NK-92 (cell line): Measurements from ENCODE around the gene POC1B.
"Not testable (repeated sequence)": the region's sequence is repeated elsewhere in the genome, so short reads cannot be mapped to it uniquely, and the experiment has no call there.

Experiments used
- DNase-seq: peaks from one replicate; lab custom pipeline; 2025; ENCODE audit not compliant: unreplicated experiment; lab: John Stamatoyannopoulos, UW

The POC1B gene

DNA sequence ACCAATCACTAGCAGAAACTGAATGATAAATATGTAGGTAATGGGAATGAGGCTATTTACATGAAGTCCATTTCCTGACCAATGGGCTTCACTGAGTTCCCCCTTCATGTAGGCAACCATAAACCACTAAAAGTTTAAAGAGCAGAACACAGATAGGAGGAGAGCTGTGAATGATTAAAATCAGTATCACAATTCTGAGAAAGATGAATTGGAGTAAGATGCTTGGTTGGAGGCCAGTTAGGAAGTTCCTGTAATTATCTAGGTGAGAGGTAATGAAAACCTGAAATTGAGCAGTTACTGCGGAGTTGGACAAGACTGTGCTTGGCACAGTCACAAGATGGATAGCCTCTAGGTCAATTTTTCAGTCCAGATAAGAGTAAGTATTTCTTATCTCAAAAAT is 57.8 kb downstream of the POC1B start:
- DNase-seq, result no peak

- no peak for DNase-seq
Observed at GRCh38 chr12:89464974-89465592, 60.8 kb downstream of the POC1B start.

GRCh38 chr12:89461649-89462612 is 63.9 kb downstream of the POC1B start:
- DNase-seq, result no peak

GRCh38 chr12:89461190-89461589 is 64.7 kb downstream of the POC1B start:
- no peak for DNase-seq

DNA sequence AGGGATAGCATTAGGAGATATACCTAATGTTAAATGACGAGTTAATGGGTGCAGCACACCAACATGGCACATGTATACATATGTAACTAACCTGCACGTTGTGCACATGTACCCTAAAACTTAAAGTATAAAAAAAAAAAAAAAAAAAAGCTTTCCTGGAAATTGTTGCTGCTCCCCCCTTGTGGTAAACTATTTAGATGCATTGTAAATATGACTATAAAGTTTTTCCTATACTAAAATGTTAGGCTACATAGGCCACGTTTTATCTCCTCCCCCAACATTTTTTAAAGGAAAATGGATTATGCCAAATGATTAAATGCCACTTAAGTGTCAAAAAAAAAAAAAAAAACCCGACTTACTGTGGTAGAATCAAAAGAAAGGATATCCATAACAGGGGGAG is 66.6 kb downstream of the POC1B start:
- DNase-seq, result not testable (repeated sequence)

GRCh38 chr12:89456565-89456964 is 69.3 kb downstream of the POC1B start:
- no peak for DNase-seq

- DNase-seq, result no peak
Observed at GRCh38 chr12:89454080-89454848, 71.6 kb downstream of the POC1B start.

DNA sequence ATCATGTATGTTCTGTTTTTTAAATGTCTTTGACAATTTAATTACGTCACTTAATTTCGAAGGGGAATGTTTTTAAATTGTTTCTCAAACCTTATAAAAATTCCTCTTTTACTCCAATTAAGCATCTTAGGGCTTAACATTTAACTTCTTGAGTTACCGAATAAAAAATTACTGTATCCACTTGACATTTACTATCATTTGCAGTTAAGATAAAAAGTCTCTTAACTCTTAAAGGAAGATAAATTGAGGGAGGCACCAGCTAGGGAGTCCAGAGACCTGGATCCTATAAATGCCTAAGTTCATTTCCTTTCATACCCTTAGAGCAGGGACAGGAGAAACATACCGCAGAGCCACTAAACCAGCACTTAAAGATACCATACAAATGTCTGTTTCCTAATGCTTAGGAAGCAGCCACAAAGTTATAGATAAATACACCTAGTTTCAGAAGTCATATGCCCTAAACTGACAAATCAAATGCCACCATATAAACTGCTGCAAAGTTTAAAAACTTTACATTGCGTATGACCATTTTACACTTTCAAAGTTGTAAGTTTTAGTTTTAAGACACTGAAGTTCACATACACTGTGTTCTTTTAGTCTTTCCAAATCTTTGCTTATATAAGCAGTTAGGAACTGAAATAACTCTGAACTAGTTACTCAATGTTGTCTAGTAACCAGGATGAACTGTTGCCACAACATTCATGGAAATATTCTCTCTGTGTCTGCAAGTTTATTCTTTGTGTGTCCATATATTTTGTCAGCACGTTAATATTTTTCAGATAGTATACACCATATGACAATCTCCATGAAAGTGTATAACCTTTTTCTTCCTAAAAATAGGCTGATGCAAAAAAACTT is 72.5 kb downstream of the POC1B start:
- no peak for DNase-seq

DNA sequence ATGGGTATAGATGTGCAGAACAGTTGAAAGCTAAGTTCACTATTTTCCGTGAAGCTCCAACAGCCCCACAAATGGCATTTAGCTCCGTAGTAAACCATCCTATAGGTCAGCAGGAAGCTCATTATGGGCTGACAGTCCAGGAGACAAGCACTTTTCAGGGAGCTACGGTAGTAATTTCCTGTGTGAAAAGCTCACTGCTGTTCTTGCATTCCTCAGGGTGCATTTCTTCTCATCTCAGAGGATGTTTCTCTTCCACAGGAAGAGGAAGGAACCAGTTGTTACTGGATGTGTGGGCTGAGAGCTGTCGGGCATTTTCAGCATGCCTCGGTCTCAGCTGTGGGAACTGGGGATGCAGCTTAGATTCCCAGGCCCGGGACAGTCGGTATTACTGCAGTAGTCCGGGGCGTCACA is 74.0 kb downstream of the POC1B start:
- DNase-seq, result no peak

- no peak for DNase-seq
Observed at GRCh38 chr12:89450907-89451306, 74.9 kb downstream of the POC1B start.

GRCh38 chr12:89448951-89449371 is 76.9 kb downstream of the POC1B start:
- no peak for DNase-seq

GRCh38 chr12:89448526-89448925 is 77.3 kb downstream of the POC1B start:
- DNase-seq, result no peak

- DNase-seq, result no peak
Observed at GRCh38 chr12:89439941-89440340, 85.9 kb downstream of the POC1B start.

DNA sequence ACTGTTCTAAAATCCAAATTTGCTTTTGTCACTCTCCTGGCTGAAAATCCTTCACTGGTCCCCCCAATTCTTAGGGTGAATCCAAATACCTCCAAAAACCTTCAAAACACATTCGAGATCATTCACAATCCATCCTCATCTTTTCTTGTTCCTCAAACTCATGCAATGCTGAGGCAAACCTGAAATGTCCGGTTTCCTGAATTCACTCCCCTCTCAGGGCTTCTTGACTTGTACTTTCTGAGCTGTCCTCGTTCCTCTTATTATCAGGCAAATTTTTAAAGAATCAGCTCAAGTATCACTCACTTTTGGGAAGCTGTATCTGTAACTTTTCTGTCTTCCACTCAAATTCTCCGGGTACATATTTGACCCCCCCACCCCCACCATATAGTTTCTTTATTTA is 88.6 kb downstream of the POC1B start:
- DNase-seq, result no peak

- DNase-seq, result no peak
Observed at GRCh38 chr12:89436062-89436461, 89.8 kb downstream of the POC1B start.

DNA sequence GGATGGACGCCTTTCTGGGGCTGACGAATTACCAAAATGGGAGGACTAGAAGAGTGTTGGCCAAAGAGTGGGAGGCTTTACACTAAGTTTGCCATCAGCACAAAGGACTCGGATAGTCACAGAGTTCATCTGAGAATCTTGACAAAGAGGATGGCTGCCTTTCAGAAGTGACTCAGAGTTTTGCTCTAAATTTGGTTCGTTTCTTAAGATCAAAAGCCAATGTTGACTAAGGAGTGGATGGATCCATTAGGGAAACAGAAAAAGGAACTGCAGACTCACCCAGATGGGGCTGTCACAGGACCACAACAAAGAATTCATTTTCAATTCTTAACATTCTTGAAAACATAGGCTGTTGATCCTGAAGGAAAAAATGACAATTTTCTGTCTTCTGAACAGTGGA is 92.2 kb downstream of the POC1B start:
- no peak for DNase-seq

GRCh38 chr12:89432396-89432795 is 93.5 kb downstream of the POC1B start:
- DNase-seq, result no peak

DNA sequence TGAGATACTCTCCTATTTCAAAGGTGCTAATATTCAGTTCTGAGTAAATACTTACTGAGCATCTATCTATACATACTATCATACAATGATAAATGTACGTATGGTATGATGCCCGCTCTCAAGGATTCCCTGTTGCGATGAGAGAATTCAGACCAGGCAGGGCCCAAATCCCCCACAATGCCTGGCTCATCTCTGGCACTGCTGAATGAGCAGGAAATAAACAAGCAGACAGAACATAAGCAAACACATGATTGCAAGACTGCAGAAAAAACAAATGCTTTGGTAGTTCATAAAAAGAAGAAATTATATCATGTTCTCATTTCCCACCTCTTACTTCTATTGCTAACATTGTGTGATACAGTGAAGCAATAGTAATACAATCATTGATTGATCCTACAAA is 96.3 kb downstream of the POC1B start:
- no peak for DNase-seq

GRCh38 chr12:89427508-89428156 is 98.2 kb downstream of the POC1B start:
- DNase-seq, result no peak

DNA sequence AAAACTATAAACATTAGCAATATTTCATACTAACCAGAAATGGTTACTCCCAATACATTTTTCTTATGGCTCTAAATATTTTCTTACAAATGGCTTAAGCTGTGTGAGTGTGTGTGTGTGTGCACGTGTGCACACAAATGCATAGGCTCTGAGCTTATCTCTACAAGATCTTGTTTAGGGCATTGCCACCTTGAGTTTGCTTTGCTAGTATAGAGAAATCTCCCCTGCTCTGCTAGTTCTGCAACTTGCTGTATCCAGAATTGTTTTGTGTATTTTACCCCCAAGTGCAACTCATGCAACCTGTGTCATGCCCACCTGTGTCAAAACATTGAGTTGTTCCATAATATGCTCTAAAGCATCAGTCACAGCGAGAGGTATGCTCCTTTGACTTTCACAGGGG is 101.0 kb downstream of the POC1B start:
- DNase-seq, result no peak
